ENCODE measurements around the gene XRRA1.

The XRRA1 gene

DNA sequence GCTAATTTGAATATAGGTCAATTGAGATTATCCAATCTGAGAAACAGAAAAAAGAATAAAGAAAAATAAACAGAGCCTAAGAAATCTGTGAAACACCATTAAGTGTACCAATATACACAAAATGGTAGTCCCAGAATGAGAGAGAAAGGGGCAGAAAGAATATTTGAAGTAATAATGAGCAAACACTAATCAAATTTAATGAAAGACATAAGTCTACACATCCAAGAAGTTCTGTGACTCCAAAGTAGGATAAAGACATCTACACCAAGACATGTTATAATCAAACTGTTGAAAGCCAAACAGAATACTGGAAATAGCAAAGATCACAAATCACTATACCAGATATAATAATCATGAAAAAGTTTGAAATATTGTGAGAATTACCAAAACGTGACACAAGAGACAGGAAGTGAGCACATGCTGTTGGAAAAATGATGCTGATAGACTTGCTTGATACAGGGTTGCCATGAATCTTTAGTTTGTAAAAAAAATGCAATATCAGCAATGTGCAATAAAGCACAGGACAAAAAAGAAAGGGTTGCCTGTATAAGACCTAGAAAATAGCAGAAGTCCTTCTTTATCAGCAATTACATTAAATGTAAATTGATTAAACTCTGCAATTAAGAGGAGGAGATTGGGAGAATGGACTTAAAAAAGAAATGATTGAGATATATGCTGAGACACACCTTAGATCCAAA, 124.5 kb downstream of the XRRA1 start:
- no peak for DNase-seq

DNA sequence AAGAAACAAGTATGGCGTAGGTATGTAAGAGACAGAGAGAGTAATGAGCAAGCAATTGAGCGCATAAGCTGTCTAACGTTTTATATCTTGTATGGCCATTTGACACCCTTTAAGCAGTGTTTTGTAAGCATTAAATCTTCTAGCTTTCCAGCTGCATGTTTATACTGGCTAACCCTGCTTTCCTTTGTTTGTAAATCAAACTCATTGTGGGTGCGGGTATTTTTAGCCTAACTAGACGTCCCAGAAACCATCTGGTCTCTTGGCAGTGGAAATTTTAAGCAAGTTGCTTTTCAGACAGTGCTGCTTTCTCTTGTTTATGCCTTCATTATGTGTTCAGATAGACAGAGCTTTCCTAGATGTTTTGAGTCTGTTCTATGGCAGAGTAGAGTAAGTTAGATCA, 126.7 kb downstream of the XRRA1 start:
- no peak for DNase-seq

DNA sequence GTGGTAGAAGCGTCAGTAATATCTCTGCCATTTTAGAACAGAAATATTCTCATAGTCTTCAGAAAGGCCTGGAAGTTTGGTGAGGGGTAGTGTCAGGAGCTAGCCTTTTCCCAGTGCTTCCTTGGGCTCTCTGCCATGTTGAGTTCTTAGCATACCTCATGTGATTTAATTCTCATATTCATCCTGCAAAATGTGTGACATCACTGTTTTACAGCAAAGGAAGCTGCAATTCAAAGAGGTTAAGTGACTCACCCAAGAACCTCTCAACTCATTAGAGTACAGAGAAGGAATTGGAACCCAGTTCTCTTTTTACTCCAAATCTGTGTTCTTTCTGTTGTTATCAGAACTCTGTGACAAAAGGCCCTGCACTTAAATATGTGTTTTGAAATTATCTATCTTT, 128.1 kb downstream of the XRRA1 start:
- no peak for DNase-seq

DNA sequence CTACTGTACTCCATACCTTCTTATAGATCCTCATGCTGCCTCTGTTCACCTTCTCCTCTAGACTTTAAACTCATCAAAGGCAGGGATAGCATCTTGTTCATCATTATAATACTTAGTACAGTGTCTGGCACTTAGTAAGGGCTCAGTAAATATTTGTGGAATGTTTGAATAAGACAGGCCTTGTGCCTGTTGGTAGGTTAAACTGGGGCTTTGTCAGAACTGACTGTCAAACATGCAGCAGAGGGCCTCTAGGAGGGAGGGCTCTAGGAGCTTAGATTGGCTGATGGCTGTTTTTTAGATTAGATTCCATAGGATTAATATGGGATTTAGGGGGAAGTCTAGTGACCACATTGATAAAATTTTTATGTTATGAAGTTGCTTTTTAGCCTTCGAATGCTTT, 129.5 kb downstream of the XRRA1 start:
- no peak for DNase-seq

DNA sequence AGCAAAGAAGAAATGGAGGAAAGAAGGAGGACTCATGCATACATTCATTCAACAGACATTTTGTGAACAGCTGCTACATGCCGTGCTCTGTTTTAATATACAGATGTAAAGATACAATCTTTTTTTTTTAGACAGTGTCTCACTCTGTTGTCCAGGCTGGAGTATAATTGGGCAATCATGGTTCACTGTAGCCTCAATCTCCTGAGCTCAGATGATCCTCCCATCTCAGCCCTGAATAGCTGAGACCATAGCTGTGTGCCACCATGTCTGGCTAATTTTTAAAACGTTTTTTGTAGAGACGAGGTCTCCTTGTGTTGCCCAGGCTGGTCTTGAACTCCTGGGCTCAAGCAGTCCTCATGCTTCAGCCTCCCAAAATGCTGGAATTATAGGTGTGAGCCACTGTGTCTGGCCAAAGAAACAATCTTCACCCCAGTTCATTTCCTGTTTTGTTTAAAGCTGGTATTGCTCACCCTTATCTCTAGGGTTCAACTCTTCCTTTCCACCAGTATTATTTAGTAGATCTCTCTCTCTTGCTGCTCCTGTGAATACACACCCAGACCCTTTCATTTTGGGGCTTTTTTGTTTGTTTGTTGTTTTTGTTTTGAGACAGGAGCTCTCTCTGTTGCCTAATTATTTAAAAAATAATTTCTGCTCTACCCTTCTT, 130.5 kb downstream of the XRRA1 start:
- DNase-seq, result no peak

DNA sequence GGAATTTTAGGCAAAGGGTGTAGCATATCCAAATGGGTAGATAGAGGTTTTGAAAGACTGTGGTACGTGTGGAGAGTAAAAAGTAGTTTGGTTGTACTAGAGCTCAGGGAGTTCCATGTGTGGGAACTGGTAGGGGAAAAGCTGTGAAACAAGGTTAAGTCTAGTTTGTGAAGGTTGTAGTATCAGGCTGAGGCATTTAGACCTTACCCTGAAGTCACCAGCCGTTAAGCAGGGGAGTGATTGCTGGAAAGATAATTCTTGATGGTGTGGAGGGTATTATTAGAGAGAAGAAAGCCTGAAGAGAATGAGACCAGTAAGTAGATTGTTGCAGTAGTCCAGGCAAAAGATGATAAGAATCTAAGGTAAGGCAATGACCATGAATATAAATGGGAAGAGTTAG, 132.2 kb downstream of the XRRA1 start:
- DNase-seq, result no peak

DNA sequence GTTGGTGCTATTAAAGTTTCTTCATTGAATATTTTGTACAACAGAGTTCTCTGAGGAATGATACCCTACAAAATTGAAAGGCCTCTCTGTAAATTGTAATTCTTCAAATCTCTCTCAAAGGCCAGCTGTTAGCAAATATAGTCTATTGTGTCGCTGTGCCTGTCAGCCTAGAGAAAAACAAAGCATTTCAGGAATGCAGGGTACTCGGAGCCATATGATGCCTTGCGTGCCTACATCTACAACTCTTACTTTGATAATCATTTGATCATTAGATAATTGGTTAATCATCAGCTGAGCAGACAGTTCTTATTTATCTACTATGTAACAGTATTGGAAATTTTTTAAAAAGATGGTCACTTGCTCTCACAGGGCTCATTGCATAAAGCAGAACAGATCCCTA, 132.9 kb downstream of the XRRA1 start:
- no peak for DNase-seq

DNA sequence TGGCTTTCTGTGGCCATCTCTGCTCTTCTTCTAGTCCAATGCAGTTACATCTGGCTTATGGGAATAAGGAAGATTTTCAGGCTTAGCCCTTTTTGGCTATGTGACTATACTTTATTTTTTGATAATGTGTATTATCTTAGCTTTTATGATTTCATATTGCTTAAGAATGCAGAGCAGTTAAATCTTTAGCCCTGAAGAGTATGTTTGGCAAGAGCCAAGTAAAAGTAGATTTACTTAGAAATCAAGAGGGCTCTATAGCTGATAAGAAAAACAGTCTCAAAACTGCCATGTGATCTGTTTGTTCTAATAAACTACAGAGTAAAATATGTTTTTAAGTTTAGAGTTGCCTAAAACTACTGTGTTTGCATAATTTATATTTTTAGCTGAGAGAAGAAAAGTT, 139.1 kb downstream of the XRRA1 start:
- no peak for DNase-seq

DNA sequence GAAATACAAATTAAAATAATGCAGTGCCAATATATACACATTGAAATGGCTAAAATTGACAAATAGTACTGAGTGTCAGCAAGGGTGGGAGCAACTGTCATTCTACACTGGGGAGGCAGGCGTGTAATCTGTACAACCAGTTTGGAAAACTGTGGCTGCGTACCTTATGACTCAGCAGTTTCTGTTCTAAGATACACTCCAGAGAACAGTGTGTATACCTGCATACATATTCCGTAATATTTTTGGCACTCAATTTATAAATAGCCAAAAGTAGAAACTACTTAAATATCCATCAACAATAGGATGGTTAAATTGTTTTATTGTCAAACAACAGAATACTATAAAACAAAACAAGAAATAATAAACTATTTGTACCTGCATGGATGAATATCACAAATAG, 142.6 kb downstream of the XRRA1 start:
- DNase-seq, result no peak

DNA sequence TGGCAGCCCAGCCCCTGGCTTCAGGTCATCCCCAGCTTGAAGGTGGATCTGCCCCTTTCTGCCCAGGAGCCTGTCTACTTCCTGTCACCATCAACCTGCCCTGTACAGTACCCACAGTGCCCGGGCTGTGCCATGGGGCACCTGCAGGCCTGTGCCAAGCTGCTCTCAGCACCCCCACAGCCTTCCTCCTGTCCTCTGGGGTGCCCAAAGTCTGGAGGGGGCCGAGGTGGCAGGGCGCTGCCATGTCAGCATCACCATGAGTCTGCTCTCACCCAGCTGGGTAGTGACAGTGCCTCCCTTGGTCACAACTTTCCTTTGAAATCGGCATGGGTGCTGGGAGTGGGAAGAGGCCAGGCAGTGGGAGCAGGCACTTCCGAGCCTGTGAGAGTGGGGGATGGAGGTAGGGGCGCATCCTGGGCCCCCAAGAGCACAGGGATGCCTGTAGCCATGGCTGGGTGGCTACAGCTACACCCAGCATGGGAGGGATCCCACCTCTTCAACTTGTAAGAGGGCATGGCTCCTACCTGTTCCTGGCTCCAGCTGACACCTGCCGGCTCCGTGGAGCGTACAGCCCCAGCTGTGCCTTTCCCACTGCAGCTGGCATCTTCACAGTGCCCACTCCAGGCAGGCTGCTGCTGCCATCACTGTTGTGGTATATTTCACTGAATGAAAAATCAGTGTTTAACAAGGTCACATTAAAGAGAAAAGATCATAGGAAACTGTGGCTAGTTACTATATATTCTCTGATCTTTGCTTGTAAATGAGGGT, 157.4 kb downstream of the XRRA1 start:
- no peak for DNase-seq
